Parathyroid adenoma (tissue), 2 donors: ENCODE data around the gene SPIB.

Source experiments
- H2AFZ ChIP-seq: fragments of 300-600 bp; sonication (generic); one replicate; pipeline ENCODE4 v1.7.0; 2017; ENCODE audit warnings: antibody characterized with exemption, mild to moderate bottlenecking
- H3K27ac ChIP-seq: fragments of 300-600 bp; sonication (generic); one replicate; pipeline ENCODE4 v1.7.0; 2017
- H3K27me3 ChIP-seq: fragments of 300-600 bp; sonication (generic); one replicate; pipeline ENCODE4 v1.7.0; 2017; ENCODE audit warnings: low read length; ENCODE audit not compliant: control insufficient read depth, insufficient read depth
- H3K36me3 ChIP-seq: fragments of 300-600 bp; sonication (generic); one replicate; pipeline ENCODE4 v1.7.0; 2017; ENCODE audit warnings: low read length; ENCODE audit not compliant: control insufficient read depth, insufficient read depth
- H3K4me1 ChIP-seq: fragments of 300-600 bp; sonication (generic); one replicate; pipeline ENCODE4 v1.7.0; 2017; ENCODE audit warnings: control low read depth
- H3K4me2 ChIP-seq: fragments of 300-600 bp; sonication (generic); one replicate; pipeline ENCODE4 v1.7.0; 2017; ENCODE audit warnings: low read length
- H3K4me3 ChIP-seq: fragments of 300-600 bp; sonication (generic); one replicate; pipeline ENCODE4 v1.7.0; 2017; ENCODE audit warnings: low read depth, low read length
- H3K79me2 ChIP-seq: fragments of 300-600 bp; sonication (generic); one replicate; pipeline ENCODE4 v1.7.0; 2017; ENCODE audit warnings: control low read depth
- H3K9ac ChIP-seq: fragments of 300-600 bp; sonication (generic); one replicate; pipeline ENCODE4 v1.7.0; 2017; ENCODE audit warnings: mild to moderate bottlenecking
- H3K9me3 ChIP-seq: fragments of 300-600 bp; sonication (generic); one replicate; pipeline ENCODE4 v1.7.0; 2017; ENCODE audit warnings: low read length; ENCODE audit not compliant: control insufficient read depth
- TF ChIP-seq, protein P1 (sequence below): fragments of 300-600 bp; sonication (generic); IDR thresholded peaks from one replicate; pipeline ENCODE4 v1.7.0; 2017; ENCODE audit warnings: antibody characterized with exemption, mild to moderate bottlenecking
- donor health status: primary hyperparathyroidism.

SPIB gene

DNA sequence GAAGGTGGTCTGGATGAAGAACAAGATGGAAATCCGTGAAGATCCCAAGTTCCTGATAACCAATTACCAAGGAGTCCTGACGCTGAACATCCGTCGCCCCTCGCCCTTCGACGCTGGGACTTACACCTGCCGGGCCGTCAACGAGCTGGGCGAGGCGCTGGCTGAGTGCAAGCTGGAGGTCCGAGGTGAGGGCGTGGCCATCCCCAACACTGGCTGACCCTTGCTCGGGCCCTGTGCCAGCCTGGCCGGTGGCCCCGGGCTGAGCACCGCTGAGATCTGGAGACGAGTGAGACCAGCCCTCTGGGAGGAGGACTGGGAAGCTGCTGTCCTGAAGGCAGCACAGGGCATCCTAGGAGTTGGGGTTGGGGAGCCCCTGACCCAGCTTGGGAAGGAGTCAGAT is 45.6 kb downstream of the SPIB start:
- Histone ChIP-seq H3K9me3 (no peaks in the 10 kb centered on the region), H2AFZ (no peak overlapping the region), H3K4me1 (no peaks in the 10 kb centered on the region), H3K27me3 (no peaks in the 10 kb centered on the region), H3K4me2 (no peak overlapping the region), H3K9ac (no peak overlapping the region), H3K79me2 (no peaks in the 10 kb centered on the region), H3K27ac (no peak overlapping the region), H3K36me3 (no peaks in the 10 kb centered on the region), H3K4me3 (no peak overlapping the region)
- TF ChIP-seq, protein P1, sequence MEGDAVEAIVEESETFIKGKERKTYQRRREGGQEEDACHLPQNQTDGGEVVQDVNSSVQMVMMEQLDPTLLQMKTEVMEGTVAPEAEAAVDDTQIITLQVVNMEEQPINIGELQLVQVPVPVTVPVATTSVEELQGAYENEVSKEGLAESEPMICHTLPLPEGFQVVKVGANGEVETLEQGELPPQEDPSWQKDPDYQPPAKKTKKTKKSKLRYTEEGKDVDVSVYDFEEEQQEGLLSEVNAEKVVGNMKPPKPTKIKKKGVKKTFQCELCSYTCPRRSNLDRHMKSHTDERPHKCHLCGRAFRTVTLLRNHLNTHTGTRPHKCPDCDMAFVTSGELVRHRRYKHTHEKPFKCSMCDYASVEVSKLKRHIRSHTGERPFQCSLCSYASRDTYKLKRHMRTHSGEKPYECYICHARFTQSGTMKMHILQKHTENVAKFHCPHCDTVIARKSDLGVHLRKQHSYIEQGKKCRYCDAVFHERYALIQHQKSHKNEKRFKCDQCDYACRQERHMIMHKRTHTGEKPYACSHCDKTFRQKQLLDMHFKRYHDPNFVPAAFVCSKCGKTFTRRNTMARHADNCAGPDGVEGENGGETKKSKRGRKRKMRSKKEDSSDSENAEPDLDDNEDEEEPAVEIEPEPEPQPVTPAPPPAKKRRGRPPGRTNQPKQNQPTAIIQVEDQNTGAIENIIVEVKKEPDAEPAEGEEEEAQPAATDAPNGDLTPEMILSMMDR = no peak

- TF ChIP-seq, protein P1 = no peak
- Histone ChIP-seq H3K4me1 (no peaks in the 10 kb centered on the region), H3K4me2 (no peak overlapping the region), H3K27ac (no peak overlapping the region), H3K79me2 (no peaks in the 10 kb centered on the region), H3K36me3 (no peaks in the 10 kb centered on the region), H3K27me3 (no peaks in the 10 kb centered on the region), H2AFZ (no peak overlapping the region), H3K9me3 (no peaks in the 10 kb centered on the region), H3K9ac (no peak overlapping the region), H3K4me3 (no peak overlapping the region)
Observed at GRCh38 chr19:50465000-50465399, 46.3 kb downstream of the SPIB start.

GRCh38 chr19:50465986-50466705 is 47.4 kb downstream of the SPIB start:
- Histone ChIP-seq H3K36me3 (no peaks in the 10 kb centered on the region), H3K79me2 (no peaks in the 10 kb centered on the region), H3K4me2 (no peak overlapping the region), H3K9ac (no peak overlapping the region), H3K4me3 (no peak overlapping the region), H2AFZ (no peak overlapping the region), H3K9me3 (no peaks in the 10 kb centered on the region), H3K4me1 (no peaks in the 10 kb centered on the region), H3K27me3 (no peaks in the 10 kb centered on the region), H3K27ac (no peak overlapping the region)
- TF ChIP-seq, protein P1 = no peak

- Histone ChIP-seq H3K4me1 (no peaks in the 10 kb centered on the region), H3K9me3 (no peaks in the 10 kb centered on the region), H3K27me3 (no peaks in the 10 kb centered on the region), H3K27ac (no peak overlapping the region), H3K36me3 (no peaks in the 10 kb centered on the region), H3K79me2 (no peaks in the 10 kb centered on the region), H3K4me2 (no peak overlapping the region), H3K4me3 (no peak overlapping the region), H2AFZ (no peak overlapping the region), H3K9ac (no peak overlapping the region)
- TF ChIP-seq, protein P1 = no peak
Observed at GRCh38 chr19:50466706-50467039, 47.9 kb downstream of the SPIB start.

GRCh38 chr19:50467566-50467965 is 48.8 kb downstream of the SPIB start:
- TF ChIP-seq, protein P1 = no peak
- Histone ChIP-seq H3K9me3 (no peaks in the 10 kb centered on the region), H3K79me2 (no peaks in the 10 kb centered on the region), H3K27ac (no peak overlapping the region), H3K27me3 (no peaks in the 10 kb centered on the region), H3K4me3 (no peak overlapping the region), H3K9ac (no peak overlapping the region), H3K36me3 (no peaks in the 10 kb centered on the region), H3K4me1 (no peaks in the 10 kb centered on the region), H2AFZ (no peak overlapping the region), H3K4me2 (no peak overlapping the region)
